HCT116 (cell line): ENCODE data around the gene ACTN1. TPM values are rescaled to one million over a fixed set of nuclear protein-coding genes. Genes with fewer than 3 reads are reported as not detected.

Source experiments
- ATAC-seq: fragments of 200-7000 bp; cut with Tn5 transposase; 2 replicates; pipeline ENCODE4 v1.9.1; 2020; ENCODE audit warnings: mild to moderate bottlenecking, moderate library complexity
- BruUV-seq: library from RNA; stranded (reverse); fragments of 400-500 nt; replicated peaks from 2 replicates; lab custom pipeline; 2021; lab: Mats Ljungman, UMichigan
- CTCF ChIA-PET: fragments of 300-600 bp; sonication (Branson Sonifier 250); formaldehyde crosslinking; loops from one replicate; lab custom pipeline; 2021; ENCODE audit warnings: antibody characterized with exemption; lab: Charles Lee
- POLR2A ChIA-PET: fragments of 300-600, 350-600 bp; sonication (Branson Sonifier 250); formaldehyde crosslinking; loops from one replicate; lab custom pipeline; 2021; ENCODE audit warnings: antibody characterized with exemption; lab: Charles Lee
- RAD21 ChIA-PET, 2 experiments: fragments of 300-600 bp; sonication (Branson Sonifier 250); formaldehyde crosslinking; loops; one replicate each; lab custom pipeline; 2023; ENCODE audit warnings: low total read pairs in 2 of 2; ENCODE audit not compliant: uncharacterized antibody in 2 of 2, unreplicated experiment in 2 of 2, low non-redundant PET in 1 of 2; lab: Charles Lee
- DNase-seq: peaks from one replicate; pipeline ENCODE4 v3.0.0-alpha.2; 2010; ENCODE audit warnings: low read depth, low spot score
- H2AFZ ChIP-seq: fragments of 200-600 bp; shearing (Covaris generic), sonication (generic); 2 replicates; pipeline ENCODE4 v1.6.1; 2017; ENCODE audit warnings: low read depth, mixed run types, mixed read lengths, antibody characterized with exemption, low read length; ENCODE audit not compliant: poor library complexity, severe bottlenecking
- H3K27ac ChIP-seq: 2 replicates; pipeline ENCODE4 v1.5.1; 2012; ENCODE audit warnings: low read depth, low read length
- H3K27me3 ChIP-seq: fragments of 200-600 bp; sonication (generic); 2 replicates; pipeline ENCODE4 v1.6.1; 2016; ENCODE audit warnings: mixed run types, low read length, mixed read lengths; ENCODE audit not compliant: insufficient read depth
- H3K36me3 ChIP-seq, 2 experiments: fragments of 200-500 bp in 1 of 2; fragments of 200-600 bp in 1 of 2; sonication (Bioruptor generic) in 1 of 2; sonication (generic) in 1 of 2; 2 replicates each; pipeline versions ENCODE4 v1.5.1 to v1.6.1; 2014 to 2016; ENCODE audit warnings: low read length in 2 of 2, inconsistent platforms in 1 of 2, mixed read lengths in 1 of 2, mixed run types in 1 of 2; ENCODE audit not compliant: insufficient read depth in 2 of 2, control insufficient read depth in 1 of 2
- H3K4me1 ChIP-seq, 2 experiments: fragments of 200-600 bp in 1 of 2; sonication (generic) in 1 of 2; 2 replicates each; pipeline versions ENCODE4 v1.5.1 to v1.6.1; 2012 to 2017; ENCODE audit warnings: low read length in 2 of 2, inconsistent platforms in 1 of 2, mild to moderate bottlenecking in 1 of 2, mixed read lengths in 1 of 2, mixed run types in 1 of 2, moderate library complexity in 1 of 2; ENCODE audit not compliant: insufficient read depth in 2 of 2, control insufficient read depth in 1 of 2
- H3K4me2 ChIP-seq: fragments of 200-600 bp; sonication (generic); 2 replicates; pipeline ENCODE4 v1.6.1; 2017; ENCODE audit warnings: mixed run types, low read length, mixed read lengths
- H3K4me3 ChIP-seq, 2 experiments: fragments of 200-600 bp in 1 of 2; sonication (generic) in 1 of 2; replicated peaks in 1 of 2; 2 replicates each; pipeline ENCODE4 v1.5.1; 2011 to 2016; ENCODE audit warnings: low read length in 2 of 2, control low read depth in 1 of 2, low read depth in 1 of 2, mild to moderate bottlenecking in 1 of 2, mixed read lengths in 1 of 2, mixed run types in 1 of 2
- H3K79me2 ChIP-seq: fragments of 200-600 bp; sonication (generic); 2 replicates; pipeline ENCODE4 v1.6.1; 2017; ENCODE audit warnings: mild to moderate bottlenecking, mixed run types, low read length, moderate library complexity, mixed read lengths; ENCODE audit not compliant: insufficient read depth
- H3K9ac ChIP-seq: fragments of 200-600 bp; sonication (generic); 2 replicates; pipeline ENCODE4 v1.6.1; 2016; ENCODE audit warnings: low read length, mixed read lengths
- H3K9me2 ChIP-seq: fragments of 200-600 bp; sonication (generic), shearing (Covaris generic); 2 replicates; pipeline ENCODE4 v1.6.1; 2017; ENCODE audit warnings: mixed run types, mild to moderate bottlenecking, moderate library complexity; ENCODE audit not compliant: insufficient read depth
- H3K9me3 ChIP-seq, 2 experiments: fragments of 200-500 bp in 1 of 2; fragments of 200-600 bp in 1 of 2; sonication (Bioruptor generic) in 1 of 2; sonication (generic) in 1 of 2; 2 replicates each; pipeline ENCODE4 v1.6.1; 2014 to 2017; ENCODE audit warnings: low read length in 2 of 2, mixed read lengths in 2 of 2, inconsistent platforms in 1 of 2, low read depth in 1 of 2, mild to moderate bottlenecking in 1 of 2, mixed run types in 1 of 2, moderate library complexity in 1 of 2; ENCODE audit not compliant: control insufficient read depth in 1 of 2, insufficient read depth in 1 of 2
- H4K20me1 ChIP-seq: fragments of 200-600 bp; sonication (generic), shearing (Covaris generic); 2 replicates; pipeline ENCODE4 v1.6.1; 2017; ENCODE audit warnings: mixed run types, mild to moderate bottlenecking, moderate library complexity; ENCODE audit not compliant: insufficient read depth
- CBX3 ChIP-seq: IDR thresholded peaks from 2 replicates; pipeline ENCODE4 v1.6.1; 2012; ENCODE audit warnings: low read depth
- CEBPB ChIP-seq: IDR thresholded peaks from 2 replicates; pipeline ENCODE4 v1.6.1; 2012; ENCODE audit warnings: low read depth
- CTCF ChIP-seq, 3 experiments: fragments of 200-600 bp in 1 of 3; sonication (generic) in 1 of 3; IDR thresholded peaks in 2 of 3; conservative IDR thresholded peaks in 1 of 3; 2 replicates each; pipeline ENCODE4 v1.5.1; 2012 to 2017; ENCODE audit warnings: low read depth in 2 of 3, low read length in 2 of 3, antibody characterized with exemption in 1 of 3, borderline replicate concordance in 1 of 3, control low read depth in 1 of 3, mild to moderate bottlenecking in 1 of 3, mixed read lengths in 1 of 3, mixed run types in 1 of 3, moderate library complexity in 1 of 3; ENCODE audit not compliant: insufficient read depth in 1 of 3
- ELF1 ChIP-seq: IDR thresholded peaks from 2 replicates; pipeline ENCODE4 v1.6.1; 2012; ENCODE audit warnings: low read depth, borderline replicate concordance
- EZH2 ChIP-seq: fragments of 200-600 bp; sonication (generic); IDR thresholded peaks from 2 replicates; pipeline ENCODE4 v1.6.1; 2017; ENCODE audit warnings: antibody characterized with exemption, mixed run types
- EZH2phosphoT487 ChIP-seq: fragments of 200-600 bp; IDR thresholded peaks from 2 replicates; pipeline ENCODE4 v1.6.1; 2018; ENCODE audit warnings: antibody characterized with exemption, borderline replicate concordance
- FOSL1 ChIP-seq: IDR thresholded peaks from 2 replicates; pipeline ENCODE4 v1.6.1; 2012; ENCODE audit warnings: low read depth
- POLR2A ChIP-seq: IDR thresholded peaks from 2 replicates; pipeline ENCODE4 v1.7.0; 2011; ENCODE audit warnings: borderline replicate concordance; ENCODE audit not compliant: insufficient read depth, insufficient read length; ENCODE audit errors: extremely low read depth
- POLR2AphosphoS5 ChIP-seq: IDR thresholded peaks from 2 replicates; pipeline ENCODE4 v1.6.1; 2011; ENCODE audit warnings: mild to moderate bottlenecking, low read depth, low read length, moderate library complexity
- RAD21 ChIP-seq: IDR thresholded peaks from 2 replicates; pipeline ENCODE4 v1.6.1; 2012; ENCODE audit warnings: low read depth, mild to moderate bottlenecking
- SIN3A ChIP-seq: IDR thresholded peaks from 2 replicates; pipeline ENCODE4 v1.6.1; 2012; ENCODE audit warnings: low read depth
- SP1 ChIP-seq: IDR thresholded peaks from 2 replicates; pipeline ENCODE4 v1.6.1; 2012; ENCODE audit warnings: low read depth
- TCF7L2 ChIP-seq: IDR thresholded peaks from 2 replicates; pipeline ENCODE4 v1.7.0; 2011; ENCODE audit warnings: borderline replicate concordance, inconsistent platforms; ENCODE audit not compliant: insufficient read depth, insufficient read length; ENCODE audit errors: extremely low read depth
- ZBTB33 ChIP-seq: IDR thresholded peaks from 2 replicates; pipeline ENCODE4 v1.6.1; 2011; ENCODE audit warnings: mild to moderate bottlenecking, low read length, moderate library complexity; ENCODE audit not compliant: insufficient replicate concordance; ENCODE audit errors: extremely low read depth
- ZFX ChIP-seq: fragments of 450-650 bp; IDR thresholded peaks from 2 replicates; pipeline ENCODE4 v1.6.1; 2017
- intact Hi-C: fragments of 100-400 bp; cut with micrococcal nuclease; formaldehyde crosslinking; loops from 2 replicates; pipeline ENCODE4 v1.10.0; 2022
- total RNA-seq: library from RNA; stranded (reverse); gene quantifications from one replicate; pipeline ENCODE4 v1.2.1, GENCODE V29; 2021; ENCODE audit not compliant: unreplicated experiment

Gene ACTN1
- total RNA-seq, 1 experiment from 2014 or later: 123 TPM

- no peak for DNase-seq
- H2AFZ ChIP-seq: no peak overlapping the region
- ATAC-seq: no peak
- H4K20me1 ChIP-seq: no peaks in the 10 kb centered on the region
- no peak overlapping the region for H3K9ac ChIP-seq
- no TSS peak for BruUV-seq
- no peaks in the 10 kb centered on the region for H3K79me2 ChIP-seq
- 0 out of 4 replicates have a peak, but pooled peaks cover 0 to 4% of the 10 kb centered on the region in 2 experiments for H3K9me3 ChIP-seq
- no peak overlapping the region for H3K4me3 ChIP-seq
- no peaks in the 10 kb centered on the region for H3K27me3 ChIP-seq
- CTCF ChIA-PET: no interaction called here
- H3K36me3 ChIP-seq: no peaks in the 10 kb centered on the region
- intact Hi-C loops: no loop called here
- TF ChIP-seq ZBTB33: no peak
- TF ChIP-seq ELF1: no peak
- no peak for TF ChIP-seq SIN3A
- TF ChIP-seq ZFX: no peak
- TF ChIP-seq FOSL1: no peak
- TF ChIP-seq CTCF (IDR thresholded peaks at IDR 0.05 in 2 of 3, conservative IDR thresholded peaks at IDR 0.05 in 1 of 3; ENCODE audit: borderline replicate concordance in 1 of 3, insufficient read depth in 1 of 3, low read depth in 2 of 3, low read length in 2 of 3): no peak
- TF ChIP-seq POLR2A: no peak
- no peak for TF ChIP-seq CBX3
- no peak for TF ChIP-seq SP1
- TF ChIP-seq EZH2phosphoT487: no peak
- no peak for TF ChIP-seq CEBPB
- no peak for TF ChIP-seq POLR2AphosphoS5
- TF ChIP-seq TCF7L2: no peak
- no peak for TF ChIP-seq EZH2
- TF ChIP-seq RAD21: no peak
- RAD21 ChIA-PET: no interaction called here
- no peaks in the 10 kb centered on the region for H3K4me1 ChIP-seq
- POLR2A ChIA-PET: no interaction called here
- no peaks in the 10 kb centered on the region for H3K9me2 ChIP-seq
- no peak overlapping the region for H3K27ac ChIP-seq
- H3K4me2 ChIP-seq: no peak overlapping the region
These were observed 16.6 kb upstream of the ACTN1 start for GRCh38 chr14:68995731-68996130.
